DND-41 (cell line): ENCODE results near the gene RGS3.
A peak's percentile ranks its signal among the peaks of the same experiment; 100 is the strongest.

ENCODE experiments used
- ATAC-seq: fragments of 200-7000 bp; cut with Tn5 transposase; 3 replicates; pipeline ENCODE4 v1.9.1; 2021; ENCODE audit warnings: low read depth; ENCODE audit not compliant: insufficient read depth
- DNase-seq: peaks from one replicate; pipeline ENCODE4 v3.0.0-alpha.2; 2020
- H2AFZ ChIP-seq: 2 replicates; pipeline ENCODE4 v1.6.0; 2012; ENCODE audit warnings: low read depth, low read length
- H3K27ac ChIP-seq: 2 replicates; pipeline ENCODE4 v1.5.1; 2012; ENCODE audit warnings: low read length, inconsistent platforms
- H3K27me3 ChIP-seq: fragments of 200-600 bp; sonication (generic); 2 replicates; pipeline ENCODE4 v1.6.0; 2012; ENCODE audit warnings: low read length, mild to moderate bottlenecking, inconsistent platforms; ENCODE audit not compliant: insufficient read depth, poor library complexity
- H3K36me3 ChIP-seq: 2 replicates; pipeline ENCODE4 v1.5.1; 2012; ENCODE audit warnings: low read length, inconsistent platforms; ENCODE audit not compliant: insufficient read depth
- H3K4me1 ChIP-seq: 2 replicates; pipeline ENCODE4 v1.5.1; 2012; ENCODE audit warnings: mild to moderate bottlenecking, low read length; ENCODE audit not compliant: insufficient read depth
- H3K4me2 ChIP-seq: 2 replicates; pipeline ENCODE4 v1.6.0; 2012; ENCODE audit warnings: mild to moderate bottlenecking, moderate library complexity, low read length, inconsistent platforms; ENCODE audit not compliant: insufficient read depth
- H3K4me3 ChIP-seq, 2 experiments: fragments of 200-600 bp in 1 of 2; shearing (Covaris generic) in 1 of 2; 2 replicates each; pipeline ENCODE4 v1.5.1; 2012 to 2016; ENCODE audit warnings: inconsistent platforms in 2 of 2, low read length in 2 of 2, mild to moderate bottlenecking in 2 of 2, low read depth in 1 of 2, moderate library complexity in 1 of 2
- H3K79me2 ChIP-seq: 2 replicates; pipeline ENCODE4 v1.6.0; 2012; ENCODE audit warnings: low read length, inconsistent platforms; ENCODE audit not compliant: insufficient read depth
- H3K9ac ChIP-seq: 2 replicates; pipeline ENCODE4 v1.6.0; 2012; ENCODE audit warnings: low read depth, mild to moderate bottlenecking, inconsistent platforms, low read length, moderate library complexity
- H3K9me3 ChIP-seq: 2 replicates; pipeline ENCODE4 v1.5.1; 2012; ENCODE audit warnings: low read length, moderate library complexity, mild to moderate bottlenecking, inconsistent platforms; ENCODE audit not compliant: insufficient read depth, severe bottlenecking
- H4K20me1 ChIP-seq: 2 replicates; pipeline ENCODE4 v1.6.0; 2012; ENCODE audit warnings: low read length; ENCODE audit not compliant: insufficient read depth
- CTCF ChIP-seq: IDR thresholded peaks from 2 replicates; pipeline ENCODE4 v1.5.1; 2012; ENCODE audit warnings: borderline replicate concordance, low read length, moderate library complexity, mild to moderate bottlenecking; ENCODE audit not compliant: poor library complexity, severe bottlenecking; ENCODE audit errors: extremely low read depth
- EZH2 ChIP-seq: IDR thresholded peaks from 3 replicates; pipeline ENCODE4 v1.6.1; 2012; ENCODE audit warnings: borderline replicate concordance, low read depth, mild to moderate bottlenecking, moderate library complexity, low read length, inconsistent platforms; ENCODE audit not compliant: severe bottlenecking

The RGS3 gene

GRCh38 chr9:113477058-113477457 is 13.5 kb downstream of the RGS3 start:
- Histone ChIP-seq H3K27ac (no peak overlapping the region), H3K79me2 (no peaks in the 10 kb centered on the region), H3K9me3 (no peaks in the 10 kb centered on the region), H2AFZ (no peak overlapping the region), H4K20me1 (no peaks in the 10 kb centered on the region), H3K4me1 (peaks cover 6% of the 10 kb centered on the region), H3K9ac (no peak overlapping the region), H3K36me3 (no peaks in the 10 kb centered on the region), H3K4me3 (no peak overlapping the region), H3K27me3 (no peaks in the 10 kb centered on the region), H3K4me2 (no peak overlapping the region)
- ATAC-seq: no peak
- no peak for DNase-seq
- TF ChIP-seq EZH2 (no peak), CTCF (no peak)

GRCh38 chr9:113477661-113478060 is 14.1 kb downstream of the RGS3 start:
- H3K4me2 ChIP-seq: no peak overlapping the region
- H3K9me3 ChIP-seq: no peaks in the 10 kb centered on the region
- H4K20me1 ChIP-seq: no peaks in the 10 kb centered on the region
- no peaks in the 10 kb centered on the region for H3K79me2 ChIP-seq
- H3K9ac ChIP-seq: no peak overlapping the region
- DNase-seq (no peak), ATAC-seq (no peak)
- H2AFZ ChIP-seq: no peak overlapping the region
- H3K4me3 ChIP-seq: no peak overlapping the region
- no peak overlapping the region for H3K27ac ChIP-seq
- no peak for TF ChIP-seq EZH2
- no peak for TF ChIP-seq CTCF
- no peaks in the 10 kb centered on the region for H3K27me3 ChIP-seq
- no peaks in the 10 kb centered on the region for H3K36me3 ChIP-seq
- H3K4me1 ChIP-seq: peaks cover 6% of the 10 kb centered on the region

GRCh38 chr9:113479174-113479621 is 15.7 kb downstream of the RGS3 start:
- TF ChIP-seq CTCF: no peak
- TF ChIP-seq EZH2: no peak
- no peaks in the 10 kb centered on the region for H3K79me2 ChIP-seq
- H3K9ac ChIP-seq: no peak overlapping the region
- no peak overlapping the region for H2AFZ ChIP-seq
- no peaks in the 10 kb centered on the region for H3K27me3 ChIP-seq
- no peak overlapping the region for H3K27ac ChIP-seq
- ATAC-seq (peak; percentile 74), DNase-seq (peak; percentile 40)
- H4K20me1 ChIP-seq: no peaks in the 10 kb centered on the region
- H3K9me3 ChIP-seq: no peaks in the 10 kb centered on the region
- no peak overlapping the region for H3K4me3 ChIP-seq
- H3K36me3 ChIP-seq: no peaks in the 10 kb centered on the region
- H3K4me2 ChIP-seq: no peak overlapping the region
- H3K4me1 ChIP-seq: peaks cover 6% of the 10 kb centered on the region

- Histone ChIP-seq H3K4me3 (no peak overlapping the region), H2AFZ (no peak overlapping the region), H3K36me3 (no peaks in the 10 kb centered on the region), H3K9me3 (no peaks in the 10 kb centered on the region), H3K9ac (no peak overlapping the region), H3K27ac (no peak overlapping the region), H3K4me2 (no peak overlapping the region), H4K20me1 (no peaks in the 10 kb centered on the region), H3K4me1 (peaks cover 6% of the 10 kb centered on the region), H3K79me2 (no peaks in the 10 kb centered on the region), H3K27me3 (no peaks in the 10 kb centered on the region)
- DNase-seq: no peak
- no peak for ATAC-seq
- TF ChIP-seq EZH2: no peak
- TF ChIP-seq CTCF: no peak
Observed at GRCh38 chr9:113480612-113481011, 17.1 kb downstream of the RGS3 start.
